Transverse colon (tissue), 4 donors: ENCODE data around the gene RHOBTB1. TPM values are rescaled to one million over a fixed set of nuclear protein-coding genes. Genes with fewer than 3 reads are reported as not detected.

ENCODE experiments used
- DNase-seq: peaks from one replicate; pipeline ENCODE4 v3.0.0-alpha.2; 2019
- H3K27ac ChIP-seq, 4 donors: fragments of 200-600 bp; sonication (generic); 2 replicates each; pipeline ENCODE4 v1.5.1; 2016 to 2018; ENCODE audit warnings: inconsistent platforms in 4 of 4
- H3K27me3 ChIP-seq: fragments of 200-600 bp; sonication (generic); 2 replicates; pipeline ENCODE4 v1.5.1; 2017; ENCODE audit warnings: inconsistent platforms
- H3K36me3 ChIP-seq, 4 donors: fragments of 200-600 bp; sonication (generic); 2 replicates each; pipeline ENCODE4 v1.5.1; 2017 to 2019; ENCODE audit warnings: inconsistent platforms in 4 of 4
- H3K4me1 ChIP-seq, 4 donors: fragments of 200-600 bp; sonication (generic); 2 replicates each; pipeline ENCODE4 v1.5.1; 2017 to 2020; ENCODE audit warnings: inconsistent platforms in 4 of 4
- H3K4me3 ChIP-seq, 4 donors: fragments of 200-600 bp; sonication (generic); 1 replicate in 1 of 4; 2 replicates in 3 of 4; pipeline versions ENCODE4 v1.5.1 to v1.6.1; 2017 to 2019; ENCODE audit warnings: inconsistent platforms in 4 of 4
- H3K9me3 ChIP-seq, 2 donors: fragments of 200-600 bp; sonication (generic); 2 replicates each; pipeline ENCODE4 v1.5.1; 2017 to 2019; ENCODE audit warnings: inconsistent platforms in 2 of 2
- CTCF ChIP-seq, 5 experiments: fragments of 200-600 bp in 3 of 5; fragments of 450-650 bp in 2 of 5; sonication (generic) in 3 of 5; IDR thresholded peaks; 1 replicate in 2 of 5; 2 replicates in 3 of 5; pipeline ENCODE4 v1.5.1; 2016 to 2017; ENCODE audit warnings: antibody characterized with exemption in 5 of 5, inconsistent platforms in 3 of 5, mild to moderate bottlenecking in 2 of 5, moderate library complexity in 1 of 5
- EP300 ChIP-seq: sonication (generic); formaldehyde crosslinking; IDR thresholded peaks from one replicate; pipeline ENCODE4 v1.6.1; 2017; ENCODE audit warnings: antibody characterized with exemption, low read depth
- POLR2A ChIP-seq: fragments of 450-650 bp; IDR thresholded peaks from one replicate; pipeline ENCODE4 v1.6.1; 2016; ENCODE audit warnings: antibody characterized with exemption, mild to moderate bottlenecking, moderate library complexity
- POLR2AphosphoS5 ChIP-seq, 3 donors: sonication (generic); formaldehyde crosslinking; IDR thresholded peaks; one replicate each; pipeline ENCODE4 v1.6.1; 2016; ENCODE audit warnings: antibody characterized with exemption in 3 of 3
- WGBS, 2 donors: methylation state at CpG; one replicate each; pipeline ENCODE4 v1.1.5; 2018; ENCODE audit warnings: low coverage in 1 of 2; 5-methylcytosine and 5-hydroxymethylcytosine counted together
- in situ Hi-C, 4 donors: fragments of 200-750 bp; cut with MboI; loops; one replicate each; pipeline versions ENCODE4 v1.15.0 to v1.15.1; 2017; ENCODE audit warnings: low sequenced_read_pairs in 3 of 4, low pct_ligation_motif_present in 1 of 4, low pct_unique_long_range_greater_than_20kb in 1 of 4
- intact Hi-C: fragments of 100-400 bp; cut with DNase I; formaldehyde crosslinking; loops from one replicate; pipeline ENCODE4 v1.15.1; 2023; ENCODE audit warnings: low total_unique reads
- total RNA-seq, 4 donors: library from RNA; depleted of rRNA; stranded (reverse); fragments of >200 nt; gene quantifications; one replicate each; pipeline ENCODE4 v1.1.0, GENCODE V29; 2016

Gene RHOBTB1
- total RNA-seq, 4 donors from 2014 or later = 4.0 to 13.1 (median 9.0) TPM

GRCh38 chr10:60870416-60870728 is 73.6 kb downstream of the RHOBTB1 start:
- TF ChIP-seq POLR2A (no peak), POLR2AphosphoS5 (IDR thresholded peaks at IDR 0.05) (no peak), CTCF (IDR thresholded peaks at IDR 0.05) (no peak), EP300 (no peak)
- no peaks in the 10 kb centered on the region for H3K4me1 ChIP-seq
- H3K9me3 ChIP-seq = no peaks in the 10 kb centered on the region
- H3K4me3 ChIP-seq = no peak overlapping the region
- in situ Hi-C loops (no loop called here), intact Hi-C loops (no loop called here)
- no peak for DNase-seq
- WGBS, 2 donors = 94 to 95% methylated on average over 2 of the region's 2 CpGs
- H3K36me3 ChIP-seq = no peaks in the 10 kb centered on the region
- H3K27ac ChIP-seq = no peak overlapping the region
- H3K27me3 ChIP-seq = no peaks in the 10 kb centered on the region

GRCh38 chr10:60869652-60870415 is 74.2 kb downstream of the RHOBTB1 start:
- Histone ChIP-seq H3K9me3 (no peaks in the 10 kb centered on the region), H3K27me3 (no peaks in the 10 kb centered on the region), H3K27ac (no peak overlapping the region), H3K36me3 (no peaks in the 10 kb centered on the region), H3K4me1 (no peaks in the 10 kb centered on the region), H3K4me3 (no peak overlapping the region)
- WGBS, 2 donors = 90 to 91% methylated on average over 2 to 6 of the region's 6 CpGs
- TF ChIP-seq POLR2A (no peak), POLR2AphosphoS5 (IDR thresholded peaks at IDR 0.05) (no peak), CTCF (IDR thresholded peaks at IDR 0.05) (no peak), EP300 (no peak)
- in situ Hi-C loops = no loop called here
- no peak for DNase-seq
- intact Hi-C loops = no loop called here

DNA sequence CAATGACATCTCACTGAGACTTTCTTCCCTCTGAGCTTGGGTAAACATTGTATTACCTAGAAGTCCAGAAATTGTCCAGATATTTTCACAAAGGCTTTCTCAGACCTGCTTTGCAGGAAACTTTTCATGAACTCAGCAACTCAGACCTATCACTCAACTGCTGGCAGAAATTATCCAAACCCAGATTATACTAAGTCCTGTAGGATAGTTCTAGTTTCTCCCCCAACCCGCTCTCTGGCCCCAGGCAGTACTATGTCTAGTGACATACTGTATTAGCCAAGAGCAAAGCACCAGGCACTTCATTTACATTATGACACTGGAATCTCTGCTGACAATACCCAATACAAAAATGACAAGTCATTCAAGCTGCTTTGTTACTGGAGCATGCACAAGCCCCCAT is 75.0 kb downstream of the RHOBTB1 start:
- intact Hi-C loops = no loop called here
- Histone ChIP-seq H3K36me3 (no peaks in the 10 kb centered on the region), H3K4me3 (no peak overlapping the region), H3K27ac (no peak overlapping the region), H3K27me3 (no peaks in the 10 kb centered on the region), H3K9me3 (no peaks in the 10 kb centered on the region), H3K4me1 (no peaks in the 10 kb centered on the region)
- 100% methylated on average over 1 of the region's 1 CpG for WGBS, 2 donors
- DNase-seq = no peak
- TF ChIP-seq EP300 (no peak), CTCF (IDR thresholded peaks at IDR 0.05) (no peak)
- in situ Hi-C loops = no loop called here

DNA sequence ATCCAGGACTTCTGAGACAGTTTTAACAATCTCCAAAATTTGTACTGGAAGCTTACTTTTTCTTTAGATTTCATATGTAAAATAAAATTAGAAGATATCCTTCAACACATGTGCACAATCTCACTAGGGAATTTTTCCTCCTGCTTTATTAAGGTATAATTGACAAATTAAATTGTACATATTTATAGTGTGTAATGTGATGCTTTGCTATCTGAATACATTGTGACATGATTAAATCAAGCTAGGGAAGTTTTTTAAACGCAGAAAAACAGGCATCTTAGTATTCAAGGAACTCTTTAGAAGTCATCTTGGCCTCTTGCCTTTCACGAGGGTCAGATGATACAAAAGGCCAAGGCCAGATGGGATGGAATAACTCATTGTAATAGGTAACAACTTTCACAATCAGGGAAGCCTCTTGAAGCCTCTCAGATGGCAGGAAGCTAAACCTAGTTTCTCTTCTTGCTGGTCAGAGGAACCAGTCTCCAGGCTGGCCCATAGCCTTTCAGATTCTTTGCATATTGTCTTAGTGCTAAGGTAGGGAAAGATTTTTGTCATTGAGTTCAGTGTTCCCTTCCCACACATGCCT is 78.7 kb downstream of the RHOBTB1 start:
- Histone ChIP-seq H3K36me3 (no peaks in the 10 kb centered on the region), H3K4me3 (no peak overlapping the region), H3K9me3 (no peaks in the 10 kb centered on the region), H3K4me1 (no peaks in the 10 kb centered on the region), H3K27ac (no peak overlapping the region), H3K27me3 (no peaks in the 10 kb centered on the region)
- TF ChIP-seq POLR2AphosphoS5 (IDR thresholded peaks at IDR 0.05) (no peak), CTCF (IDR thresholded peaks at IDR 0.05) (no peak), POLR2A (no peak)
- intact Hi-C loops (no loop called here), in situ Hi-C loops (no loop called here)
- 54 to 58% methylated on average over 2 of the region's 2 CpGs for WGBS, 2 donors
- DNase-seq = no peak
